Kidney (tissue), 14 donors: ENCODE results near the gene FAM219A. TPM values are rescaled to one million over a fixed set of nuclear protein-coding genes. Genes with fewer than 3 reads are reported as not detected.
"Not testable (repeated sequence)": the region's sequence is repeated elsewhere in the genome, so short reads cannot be mapped to it uniquely, and the experiment has no call there.

ENCODE experiments used
- DNase-seq, 5 donors: peaks; one replicate each; pipeline ENCODE4 v3.0.0-alpha.2; 2013 to 2020
- FAIRE-seq: peaks from 2 replicates; lab custom pipeline; 2012; peaks lifted over from hg19 to GRCh38; lab: Jason Lieb, UNC
- H3K27ac ChIP-seq, 2 donors: one replicate each; pipeline ENCODE4 v1.7.0; 2013; ENCODE audit warnings: low read depth in 2 of 2, low read length in 2 of 2, inconsistent platforms in 1 of 2
- H3K27me3 ChIP-seq: one replicate; pipeline ENCODE4 v1.7.1; 2013; ENCODE audit warnings: low read length, inconsistent platforms; ENCODE audit not compliant: control insufficient read depth, insufficient read depth
- H3K36me3 ChIP-seq, 3 donors: one replicate each; pipeline versions ENCODE4 v1.7.0 to v1.7.1; 2013; ENCODE audit warnings: low read length in 3 of 3, control low read depth in 1 of 3, inconsistent platforms in 1 of 3; ENCODE audit not compliant: insufficient read depth in 3 of 3, control insufficient read depth in 2 of 3
- H3K4me1 ChIP-seq, 3 donors: one replicate each; pipeline versions ENCODE4 v1.7.0 to v1.7.1; 2013; ENCODE audit warnings: low read length in 3 of 3, inconsistent platforms in 1 of 3, low read depth in 1 of 3; ENCODE audit not compliant: control insufficient read depth in 2 of 3, insufficient read depth in 2 of 3
- H3K4me3 ChIP-seq, 3 donors: one replicate each; pipeline versions ENCODE4 v1.7.0 to v1.8.1; 2013; ENCODE audit warnings: low read length in 3 of 3, control low read depth in 1 of 3, inconsistent platforms in 1 of 3
- H3K9ac ChIP-seq, 3 donors: one replicate each; pipeline versions ENCODE4 v1.7.0 to v1.7.1; 2013; ENCODE audit warnings: low read length in 3 of 3, control low read depth in 1 of 3, inconsistent platforms in 1 of 3
- H3K9me3 ChIP-seq, 3 donors: one replicate each; pipeline versions ENCODE4 v1.7.0 to v1.7.1; 2013; ENCODE audit warnings: low read length in 3 of 3, control low read depth in 1 of 3, inconsistent platforms in 1 of 3; ENCODE audit not compliant: control insufficient read depth in 2 of 3, insufficient read depth in 1 of 3
- CTCF ChIP-seq: IDR thresholded peaks from 3 replicates; pipeline ENCODE4 v1.5.1; 2012; ENCODE audit warnings: mild to moderate bottlenecking, moderate library complexity, borderline replicate concordance; ENCODE audit not compliant: insufficient read depth; ENCODE audit errors: extremely low read depth
- intact Hi-C: fragments of 100-400 bp; cut with DNase I; formaldehyde crosslinking; loops from one replicate; pipeline ENCODE4 v1.11.1; 2022
- polyA plus RNA-seq: library from polyadenylated mRNA; stranded (reverse); fragments of 350-450 nt; fragmentation: Illumina TruSeq; extraction: RNeasy Lipid Tissue Mini Kit (QIAGEN cat#74804); gene quantifications from one replicate; pipeline ENCODE4 v1.2.3, GENCODE V29; 2014; ENCODE audit warnings: low read depth, low replicate concordance; ENCODE audit not compliant: insufficient read depth
- total RNA-seq: library from RNA; stranded (reverse); fragmentation: NEBNext Ultra II Directional; extraction: Animal tissue kit (Norgen Biotek cat#: 25700); gene quantifications from one replicate; pipeline ENCODE4 v1.2.1, GENCODE V29; 2021
- donor health status: control.
- donor health status: control.
- donor health status: control.
- donor health status: control.
- donor health status: control.
- donor health status: DM: yes; HTN: yes; CAD: no.
- donor health status: Normal renal cell carcinoma (clear cell type).

FAM219A gene
- total and polyA plus RNA-seq, 2 donors from 2014 or later: 8.7 to 21.1 TPM

DNA sequence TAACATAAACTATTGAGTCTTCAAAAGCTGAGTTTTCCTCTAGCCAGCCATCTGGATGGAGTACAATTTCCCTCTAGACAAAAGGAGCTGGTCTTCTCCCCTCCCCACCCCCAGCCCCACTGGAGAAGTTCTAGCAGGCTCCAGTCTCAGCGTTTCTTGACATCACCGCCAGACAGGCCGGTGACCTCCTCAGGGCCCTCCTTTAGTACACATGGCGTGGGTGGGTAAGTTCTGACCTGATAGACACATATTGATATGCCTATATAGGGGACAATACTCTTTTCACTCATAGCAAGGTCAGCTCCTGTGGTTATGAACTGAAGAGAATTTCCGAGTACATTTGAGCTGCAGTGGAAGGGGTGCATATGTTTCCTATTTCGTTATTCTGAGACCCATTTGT is 27.5 kb upstream of the FAM219A start:
- Histone ChIP-seq H3K27me3 (no peaks in the 10 kb centered on the region), H3K36me3 (no peaks in the 10 kb centered on the region), H3K9me3 (no peaks in the 10 kb centered on the region), H3K27ac (no peak overlapping the region), H3K9ac (no peak overlapping the region), H3K4me3 (no peak overlapping the region), H3K4me1 (no peaks in the 10 kb centered on the region)
- DNase-seq (no peak), FAIRE-seq (no peak)
- intact Hi-C loops: no loop called here
- no peak for TF ChIP-seq CTCF

- H3K4me1 ChIP-seq: no peaks in the 10 kb centered on the region
- no peaks in the 10 kb centered on the region for H3K36me3 ChIP-seq
- H3K9me3 ChIP-seq: no peaks in the 10 kb centered on the region
- TF ChIP-seq CTCF: no peak
- FAIRE-seq (no peak), DNase-seq (no peak)
- no peak overlapping the region for H3K27ac ChIP-seq
- intact Hi-C loops: no loop called here
- H3K27me3 ChIP-seq: no peaks in the 10 kb centered on the region
- no peak overlapping the region for H3K9ac ChIP-seq
- H3K4me3 ChIP-seq: no peak overlapping the region
Observed at GRCh38 chr9:34484678-34485077, 26.3 kb upstream of the FAM219A start.

DNA sequence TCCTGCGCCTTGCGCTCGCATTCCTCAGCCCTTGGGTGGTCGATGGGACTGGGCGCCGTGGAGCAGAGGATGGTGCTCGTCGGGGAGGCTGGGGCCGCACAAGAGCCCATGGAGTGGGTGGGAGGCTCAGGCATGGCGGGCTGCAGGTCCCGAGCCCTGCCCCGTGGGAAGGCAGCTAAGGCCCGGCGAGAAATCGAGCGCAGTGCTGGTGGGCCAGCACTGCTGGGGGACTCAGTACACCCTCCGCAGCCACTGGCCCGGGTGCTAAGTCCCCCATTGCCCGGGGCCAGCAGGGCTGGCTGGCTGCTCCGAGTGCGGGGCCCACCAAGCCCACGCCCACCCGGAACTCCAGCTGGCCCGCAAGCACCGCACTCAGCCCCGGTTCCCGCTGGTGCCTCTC is 24.4 kb upstream of the FAM219A start:
- intact Hi-C loops, H3K9ac ChIP-seq, H3K27ac ChIP-seq, H3K36me3 ChIP-seq, H3K4me3 ChIP-seq, FAIRE-seq, H3K4me1 ChIP-seq, H3K9me3 ChIP-seq, H3K27me3 ChIP-seq, DNase-seq: not testable (repeated sequence)

DNA sequence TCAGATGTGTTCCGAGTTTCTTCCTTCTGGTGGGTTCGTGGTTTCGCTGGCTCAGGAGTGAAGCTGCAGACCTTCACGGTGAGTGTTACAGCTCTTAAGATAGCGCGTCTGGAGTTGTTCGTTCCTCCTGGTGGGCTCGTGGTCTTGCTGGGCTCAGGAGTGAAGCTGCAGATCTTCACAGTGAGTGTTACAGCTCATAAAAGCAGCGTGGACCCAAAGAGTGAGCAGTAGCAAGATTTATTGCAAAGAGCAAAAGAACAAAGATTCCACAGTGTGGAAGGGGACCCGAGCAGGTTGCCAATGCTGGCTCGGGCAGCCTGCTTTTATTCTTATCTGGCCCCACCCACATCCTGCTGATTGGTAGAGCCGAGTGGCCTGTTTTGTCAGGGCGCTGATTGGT is 23.2 kb upstream of the FAM219A start:
- FAIRE-seq, H3K27ac ChIP-seq, H3K9ac ChIP-seq, H3K4me3 ChIP-seq, H3K36me3 ChIP-seq, H3K9me3 ChIP-seq, intact Hi-C loops, H3K4me1 ChIP-seq, DNase-seq, H3K27me3 ChIP-seq: not testable (repeated sequence)

- H3K4me1 ChIP-seq: no peaks in the 10 kb centered on the region
- no peak for TF ChIP-seq CTCF
- no peak for FAIRE-seq
- no peak for DNase-seq
- no peaks in the 10 kb centered on the region for H3K36me3 ChIP-seq
- intact Hi-C loops: no loop called here
- H3K4me3 ChIP-seq: no peak overlapping the region
- H3K9me3 ChIP-seq: no peaks in the 10 kb centered on the region
- no peaks in the 10 kb centered on the region for H3K27me3 ChIP-seq
- H3K9ac ChIP-seq: no peak overlapping the region
- no peak overlapping the region for H3K27ac ChIP-seq
Observed at GRCh38 chr9:34479431-34479866, 21.1 kb upstream of the FAM219A start.
